HG02759 (cell line): ENCODE data around the gene SYNRG.
"Not testable (repeated sequence)": the region's sequence is repeated elsewhere in the genome, so short reads cannot be mapped to it uniquely, and the experiment has no call there.

ENCODE experiments used
- ATAC-seq: cut with Tn5 transposase; IDR thresholded peaks from one replicate; pipeline ENCODE4 v1.9.1; 2021; ENCODE audit warnings: mild to moderate bottlenecking, moderate library complexity; ENCODE audit not compliant: unreplicated experiment

Gene SYNRG

GRCh38 chr17:37541880-37542660 lies 67.1 kb downstream of the SYNRG start:
- no peak for ATAC-seq

DNA sequence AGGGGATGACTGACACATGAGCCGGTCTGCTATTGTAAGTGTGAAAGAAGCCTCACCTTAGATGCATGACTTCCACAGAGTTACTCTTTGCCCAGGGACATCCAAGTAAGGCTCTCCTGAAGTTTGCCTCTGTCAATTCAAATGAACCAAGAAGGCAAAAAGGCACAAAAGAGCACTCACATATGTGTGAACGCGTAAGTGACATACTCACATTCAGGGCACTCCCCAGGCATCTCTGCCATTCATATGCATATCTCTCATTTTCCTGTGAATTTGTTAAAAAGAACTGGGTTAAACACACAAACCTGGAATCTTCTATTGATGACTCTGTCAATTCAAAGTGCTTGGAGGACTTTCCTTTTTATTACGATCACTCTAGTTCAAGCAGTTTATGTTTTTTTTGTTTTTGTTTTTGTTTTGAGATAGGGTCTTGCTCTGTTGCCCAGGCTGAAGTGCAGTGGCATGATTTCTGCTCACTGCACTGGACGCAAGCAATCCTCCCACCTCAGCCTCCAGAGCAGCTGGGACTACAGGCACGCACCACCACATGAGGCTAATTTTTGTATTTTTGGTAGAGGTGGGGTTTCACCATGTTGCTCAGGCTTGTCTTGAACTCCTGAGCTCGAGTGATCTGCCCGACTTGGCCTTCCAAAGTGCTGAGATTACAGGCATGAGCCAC lies 70.1 kb downstream of the SYNRG start:
- no peak for ATAC-seq

DNA sequence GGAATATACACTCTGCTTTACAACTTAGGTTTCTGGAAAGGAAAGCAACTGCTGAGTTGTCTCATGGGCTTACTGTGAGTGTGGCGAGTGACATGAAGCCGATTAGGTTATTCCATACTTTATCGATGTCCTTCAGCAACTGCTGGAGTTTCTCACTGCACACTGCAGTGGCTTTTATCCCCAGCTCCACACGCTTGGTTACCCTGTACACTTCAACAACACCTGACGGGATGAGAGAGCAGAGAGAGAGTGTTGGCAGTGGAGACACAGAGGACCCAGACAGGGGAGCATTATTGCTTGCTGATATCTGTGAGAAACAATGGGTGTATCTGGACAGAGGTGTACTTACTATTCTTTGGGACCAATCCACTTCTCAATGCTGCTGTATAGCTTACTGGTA lies 73.3 kb downstream of the SYNRG start:
- no peak for ATAC-seq

- no peak for ATAC-seq
Measured at GRCh38 chr17:37532756-37533155, 76.5 kb downstream of the SYNRG start.

DNA sequence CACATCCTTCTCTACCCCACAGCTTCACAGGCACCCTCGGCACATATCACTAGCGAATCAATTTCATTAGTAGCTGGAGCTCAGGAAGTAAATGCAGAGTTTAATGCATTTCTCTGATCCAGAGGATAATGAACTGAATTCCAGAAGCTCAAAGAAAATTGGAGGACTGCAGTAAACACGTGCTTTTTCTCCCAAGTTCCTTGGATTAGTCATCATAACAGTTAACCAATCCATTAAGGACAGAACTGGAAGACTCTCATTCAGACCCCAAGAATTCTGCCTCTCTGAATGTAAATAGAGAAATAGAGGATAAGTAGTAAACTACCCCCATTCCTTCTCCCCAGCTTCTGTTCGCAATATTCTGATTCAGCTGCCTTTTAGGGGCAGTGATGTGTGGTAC lies 78.8 kb downstream of the SYNRG start:
- ATAC-seq = no peak

DNA sequence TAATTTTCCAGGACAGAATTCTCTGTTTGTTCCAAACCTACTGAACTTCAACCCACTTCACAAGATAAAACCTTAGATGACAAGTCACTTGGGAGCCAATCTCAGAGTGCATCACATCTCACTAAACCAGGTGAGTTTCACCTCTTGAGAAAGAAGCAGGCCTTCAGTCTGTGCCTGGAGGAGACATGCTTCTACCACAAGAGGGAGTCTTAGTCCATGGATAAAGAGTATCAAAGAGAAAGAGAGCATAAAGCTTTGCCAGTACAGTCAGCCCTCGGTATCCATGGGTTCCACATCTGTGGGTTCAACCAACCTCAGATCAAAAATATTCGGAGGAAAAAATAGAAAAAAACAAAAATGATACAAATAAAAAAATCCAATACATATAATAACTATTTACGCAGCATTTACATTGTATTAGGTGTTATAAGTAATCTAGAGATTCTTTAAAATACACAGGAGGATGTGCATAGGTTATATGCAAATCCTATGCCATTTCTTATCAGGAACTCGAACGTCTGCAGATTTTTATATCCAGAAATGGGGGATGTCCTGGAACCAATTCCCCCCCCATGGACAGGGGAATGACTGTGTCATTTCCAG lies 81.9 kb downstream of the SYNRG start:
- no peak for ATAC-seq

- ATAC-seq = no peak
Measured at GRCh38 chr17:37523715-37524219, 85.5 kb downstream of the SYNRG start.

GRCh38 chr17:37521821-37522220 lies 87.4 kb downstream of the SYNRG start:
- no peak for ATAC-seq

DNA sequence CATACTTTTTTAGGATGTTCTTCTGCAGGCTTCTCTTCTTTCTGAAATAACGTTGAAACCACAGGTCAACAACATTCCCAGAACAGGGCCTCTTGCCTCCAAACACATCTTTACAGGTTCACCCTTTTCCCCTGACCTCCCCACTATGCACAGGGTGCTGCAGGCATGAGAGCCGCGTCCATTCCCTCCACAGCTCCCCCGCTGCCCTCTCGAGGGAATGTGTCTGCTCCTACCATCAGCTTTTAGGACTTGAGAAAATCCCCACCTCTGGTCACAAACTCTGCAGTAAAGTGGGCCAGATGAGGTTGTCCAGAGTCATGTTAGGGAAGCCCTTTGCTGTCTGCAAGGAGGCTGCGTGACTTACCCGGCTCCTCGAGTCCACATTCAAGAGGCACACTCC lies 89.0 kb downstream of the SYNRG start:
- no peak for ATAC-seq

- ATAC-seq = no peak
Measured at GRCh38 chr17:37519251-37519985, 89.8 kb downstream of the SYNRG start.

- no peak for ATAC-seq
Measured at GRCh38 chr17:37518826-37519225, 90.4 kb downstream of the SYNRG start.

DNA sequence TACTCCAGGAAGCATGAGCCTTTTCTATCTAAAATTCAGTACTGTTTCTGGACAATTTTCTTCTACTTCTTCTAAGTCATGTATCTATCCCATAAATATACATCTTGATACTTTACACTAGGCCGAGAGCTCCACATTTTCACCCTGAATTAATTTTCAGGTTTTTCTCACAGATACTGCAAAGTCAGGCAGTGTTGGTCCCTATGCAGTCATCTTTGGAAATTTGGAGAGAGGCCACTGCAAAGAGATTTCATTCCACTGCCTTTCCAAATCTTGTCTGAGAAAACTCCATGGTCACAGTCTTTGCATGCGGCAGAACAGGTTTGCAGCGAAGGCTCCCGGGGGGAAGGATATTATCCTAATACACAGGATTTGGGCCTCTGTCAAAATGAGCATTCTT lies 91.3 kb downstream of the SYNRG start:
- ATAC-seq = no peak

- no peak for ATAC-seq
Measured at GRCh38 chr17:37516127-37516571, 93.1 kb downstream of the SYNRG start.

DNA sequence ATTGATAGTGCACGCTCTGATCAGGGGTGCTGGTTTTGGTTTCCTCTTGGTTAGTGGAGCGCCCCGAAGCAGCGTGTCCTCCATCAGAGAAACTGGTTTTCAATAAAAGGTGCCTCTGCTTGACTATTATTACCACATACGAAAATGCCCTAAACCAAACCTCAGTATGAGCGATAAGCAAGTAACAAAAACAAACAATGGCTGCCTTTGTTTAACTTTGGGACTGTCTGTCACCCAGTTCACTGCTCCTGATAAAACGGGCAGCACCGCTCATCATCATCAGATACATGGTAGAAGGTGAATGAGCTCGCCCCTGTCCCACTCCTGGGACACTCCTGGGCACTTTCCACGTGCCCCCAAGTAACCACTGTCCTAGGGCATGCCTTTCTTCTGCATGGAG lies 95.5 kb downstream of the SYNRG start:
- ATAC-seq = no peak

GRCh38 chr17:37512442-37513068 lies 96.7 kb downstream of the SYNRG start:
- ATAC-seq = no peak

- not testable (repeated sequence) for ATAC-seq
Measured at GRCh38 chr17:37511642-37512041, 97.6 kb downstream of the SYNRG start.

DNA sequence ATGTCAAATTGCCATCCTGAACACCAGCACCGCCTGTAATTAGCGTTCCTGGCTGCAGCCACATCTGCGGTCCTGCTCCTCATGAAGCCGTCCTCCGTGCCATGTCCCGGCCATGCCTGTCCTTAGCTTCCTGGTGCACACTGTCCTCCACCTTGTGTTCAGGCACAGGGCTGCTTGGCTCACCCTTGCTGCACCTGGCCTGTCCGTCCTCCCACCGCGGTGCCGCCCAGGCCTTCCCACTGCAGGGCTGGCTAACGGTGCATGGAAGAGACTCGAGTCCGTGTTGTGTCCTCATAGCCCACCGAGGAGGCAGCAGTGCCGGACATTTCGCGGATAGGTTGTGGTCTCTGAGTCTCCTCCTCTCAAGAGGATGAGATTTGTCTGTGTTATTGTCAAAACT lies 99.2 kb downstream of the SYNRG start:
- no peak for ATAC-seq

- ATAC-seq = no peak
Measured at GRCh38 chr17:37507111-37507510, 102.1 kb downstream of the SYNRG start.

DNA sequence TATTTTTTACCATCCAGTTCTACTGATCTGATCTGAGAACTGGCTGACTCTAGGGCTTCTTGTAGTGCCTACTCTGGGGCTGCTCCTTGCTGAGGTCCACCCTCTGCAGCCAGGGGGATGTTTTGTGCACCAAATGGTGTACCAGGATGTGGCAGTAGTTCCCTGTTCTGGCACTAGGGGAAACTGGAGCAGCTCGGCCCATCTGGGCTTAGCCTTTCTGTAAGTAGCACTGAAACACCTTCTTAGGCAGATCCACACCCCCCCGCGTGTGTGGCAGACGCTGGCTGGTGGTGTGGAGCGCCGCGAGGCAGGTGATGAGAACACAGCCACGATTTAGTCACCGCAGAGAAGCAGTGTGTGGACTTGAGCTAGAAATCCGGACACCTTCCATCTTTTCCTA lies 102.5 kb downstream of the SYNRG start:
- ATAC-seq = no peak

DNA sequence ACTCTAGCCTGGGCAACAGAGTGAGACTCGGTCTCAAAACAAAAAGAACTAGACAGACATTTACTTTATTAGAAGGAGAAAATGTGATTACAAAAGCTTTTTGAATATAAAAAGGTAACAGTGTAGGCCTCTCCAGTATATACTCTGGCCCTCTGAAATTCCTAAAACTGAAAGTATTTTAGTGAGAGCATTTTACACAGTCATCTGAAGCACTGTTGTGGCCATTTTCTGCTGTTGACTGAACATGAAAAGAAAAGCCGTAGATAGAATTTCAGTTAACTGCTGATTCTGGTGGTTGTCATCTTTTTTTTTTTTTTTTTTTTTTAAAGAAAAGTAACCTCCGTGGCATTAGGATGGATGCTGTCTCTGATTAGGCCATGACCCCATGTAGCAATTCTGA lies 103.9 kb downstream of the SYNRG start:
- no peak for ATAC-seq

DNA sequence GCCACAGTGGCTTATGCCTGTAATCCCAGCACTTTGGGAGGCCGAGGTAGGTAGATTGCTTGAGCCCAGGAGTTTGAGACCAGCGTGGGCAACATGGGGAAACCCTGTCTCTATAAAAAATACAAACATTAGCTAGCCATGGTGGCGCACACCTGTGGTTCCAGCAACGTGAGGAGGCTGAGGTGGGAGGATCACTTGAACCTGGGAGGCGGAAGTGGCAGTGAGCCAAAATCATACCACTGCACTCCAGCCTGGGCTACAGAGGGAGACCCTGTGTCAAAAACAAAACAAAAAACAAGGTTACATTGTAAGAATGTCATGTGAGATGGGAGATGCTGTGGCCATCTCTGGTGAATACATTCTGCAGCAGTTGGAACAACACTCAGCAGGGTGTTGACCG lies 106.1 kb downstream of the SYNRG start:
- no peak for ATAC-seq
